Head of caudate nucleus (tissue), 42 donors: ENCODE results near the gene PTPRF.

ENCODE experiments used
- DNase-seq, 42 donors: peaks; one replicate each; pipeline versions ENCODE4 v3.0.0 to v3.0.0-alpha.2; 2020 to 2021; ENCODE audit warnings: mixed read lengths in 7 of 42
- intact Hi-C: fragments of 100-400 bp; cut with DNase I; formaldehyde crosslinking; loops from one replicate; pipeline ENCODE4 v1.15.0; 2022

The PTPRF gene

DNA sequence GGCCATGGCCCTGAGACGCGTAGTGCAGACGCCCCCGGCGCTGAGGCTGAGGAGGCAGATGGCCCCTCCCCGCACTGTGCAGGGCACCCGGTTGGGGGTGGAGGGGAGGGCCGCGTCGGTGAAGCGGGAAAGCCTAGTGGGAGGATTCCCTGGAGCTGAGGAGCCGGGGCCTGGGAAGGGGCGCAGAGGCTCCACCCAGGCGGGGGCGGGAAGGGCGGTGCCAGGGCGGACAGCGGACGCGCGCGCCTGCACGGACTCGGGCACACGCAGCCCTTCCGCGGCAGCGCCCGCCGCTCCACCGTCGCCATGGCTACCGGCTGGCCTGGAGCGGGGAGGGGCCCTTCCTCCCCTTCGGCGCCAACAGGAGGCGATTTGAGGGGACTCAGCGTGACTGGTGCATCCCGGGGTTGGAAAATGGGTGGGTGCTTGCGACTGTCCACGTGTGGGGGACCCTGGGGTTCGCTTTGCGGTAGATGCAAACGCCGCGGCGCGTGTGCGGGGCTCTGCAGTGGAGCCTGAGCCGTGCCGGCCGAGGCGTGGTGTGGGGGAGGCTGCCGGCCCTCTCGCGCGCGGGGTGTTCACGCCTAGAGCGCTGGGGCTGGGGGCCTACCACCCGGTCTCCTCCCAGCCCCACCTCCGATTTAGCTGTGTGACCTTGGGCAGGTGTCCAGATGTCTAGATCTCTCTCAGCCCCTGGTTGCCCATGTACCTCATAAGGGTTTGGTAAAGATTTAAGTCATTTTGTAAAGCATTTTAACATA is 35.1 kb downstream of the PTPRF start:
- peak in 40 of 42 donors; percentile 38 to 85 (median 72) for DNase-seq
- intact Hi-C loops, result no loop called here

DNA sequence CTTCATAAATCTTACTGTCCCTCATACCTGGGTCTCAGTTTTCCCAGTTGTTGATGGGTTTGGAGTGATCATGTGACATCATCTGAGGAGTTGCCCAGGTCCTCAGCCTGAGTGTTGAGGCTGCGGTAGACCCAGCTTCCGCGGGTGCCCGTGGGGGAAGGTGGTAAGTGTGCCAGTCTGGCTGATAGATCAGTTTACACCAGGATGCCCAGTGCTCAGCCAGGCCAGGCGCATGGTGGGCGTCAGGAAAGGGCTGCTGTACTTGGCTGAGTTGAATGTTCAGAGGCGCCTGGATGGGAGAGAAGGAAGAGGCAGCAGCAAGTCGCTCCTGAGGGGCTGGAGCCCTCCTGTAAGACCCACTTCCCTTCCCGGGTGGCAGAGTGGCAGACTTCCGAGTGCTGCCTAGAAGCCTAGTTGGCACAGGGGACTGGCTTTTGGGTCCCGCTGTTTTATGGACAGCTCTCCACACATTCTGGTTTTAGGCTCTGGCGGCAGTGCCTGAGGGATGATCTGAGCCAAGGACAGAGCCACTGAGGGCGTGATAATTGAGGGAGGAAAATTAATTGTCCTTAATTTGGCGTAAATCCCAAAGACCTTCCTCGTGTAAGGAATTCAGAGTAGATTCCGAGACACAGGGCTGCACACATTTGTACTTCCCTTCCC is 35.8 kb downstream of the PTPRF start:
- intact Hi-C loops, result no loop called here
- peak in 1 of 42 donors; percentile 38 for DNase-seq

- intact Hi-C loops, result no loop called here
- DNase-seq, result no peak
Measured at GRCh38 chr1:43569175-43569574, 38.5 kb downstream of the PTPRF start.

DNA sequence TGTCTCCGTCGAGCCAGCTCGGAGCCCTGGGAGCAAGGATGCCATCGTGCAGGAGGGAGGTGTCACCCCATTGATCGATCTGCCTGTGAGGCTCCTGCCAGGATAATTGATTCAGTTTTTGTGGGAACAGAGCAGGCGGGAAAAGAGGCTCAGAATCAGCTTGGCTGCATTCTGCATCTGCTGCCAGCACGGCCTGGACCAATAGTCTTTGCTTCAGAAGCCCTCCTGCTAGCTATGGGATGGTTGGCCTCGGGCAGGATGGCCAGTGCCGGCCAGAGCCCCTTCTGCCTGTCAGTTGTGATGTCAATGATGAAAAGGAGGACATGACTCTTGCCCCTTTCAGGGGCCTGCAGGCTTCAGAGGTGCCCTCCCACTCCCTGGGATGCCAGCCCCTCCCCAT is 39.6 kb downstream of the PTPRF start:
- intact Hi-C loops, result no loop called here
- peak in 1 of 42 donors; percentile 32 for DNase-seq

DNA sequence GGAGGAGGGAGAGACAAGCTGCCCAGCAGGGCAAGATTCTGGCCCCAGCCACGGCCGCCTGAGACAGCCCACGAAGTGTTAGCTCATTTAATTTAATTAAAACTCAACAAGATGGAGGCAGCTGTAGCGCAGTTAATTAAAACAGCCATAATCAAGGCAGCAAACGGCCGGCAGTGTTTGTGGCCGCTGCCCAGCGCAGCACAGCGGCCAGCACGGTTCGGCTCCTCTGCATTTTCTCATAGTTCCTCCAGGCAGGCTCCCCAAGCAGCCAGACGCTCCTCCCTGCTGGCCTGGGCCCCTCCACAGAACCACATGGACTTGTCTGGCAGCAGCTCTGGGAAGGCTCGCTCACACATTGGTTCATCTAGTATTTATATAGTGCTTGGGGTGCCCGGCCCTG is 40.0 kb downstream of the PTPRF start:
- DNase-seq, result peak in 6 of 42 donors; percentile 49 to 62 (median 56)
- intact Hi-C loops, result no loop called here

GRCh38 chr1:43572084-43572483 is 41.4 kb downstream of the PTPRF start:
- intact Hi-C loops, result no loop called here
- DNase-seq, result no peak

- no peak for DNase-seq
- intact Hi-C loops, result no loop called here
Measured at GRCh38 chr1:43572538-43572937, 41.9 kb downstream of the PTPRF start.

DNA sequence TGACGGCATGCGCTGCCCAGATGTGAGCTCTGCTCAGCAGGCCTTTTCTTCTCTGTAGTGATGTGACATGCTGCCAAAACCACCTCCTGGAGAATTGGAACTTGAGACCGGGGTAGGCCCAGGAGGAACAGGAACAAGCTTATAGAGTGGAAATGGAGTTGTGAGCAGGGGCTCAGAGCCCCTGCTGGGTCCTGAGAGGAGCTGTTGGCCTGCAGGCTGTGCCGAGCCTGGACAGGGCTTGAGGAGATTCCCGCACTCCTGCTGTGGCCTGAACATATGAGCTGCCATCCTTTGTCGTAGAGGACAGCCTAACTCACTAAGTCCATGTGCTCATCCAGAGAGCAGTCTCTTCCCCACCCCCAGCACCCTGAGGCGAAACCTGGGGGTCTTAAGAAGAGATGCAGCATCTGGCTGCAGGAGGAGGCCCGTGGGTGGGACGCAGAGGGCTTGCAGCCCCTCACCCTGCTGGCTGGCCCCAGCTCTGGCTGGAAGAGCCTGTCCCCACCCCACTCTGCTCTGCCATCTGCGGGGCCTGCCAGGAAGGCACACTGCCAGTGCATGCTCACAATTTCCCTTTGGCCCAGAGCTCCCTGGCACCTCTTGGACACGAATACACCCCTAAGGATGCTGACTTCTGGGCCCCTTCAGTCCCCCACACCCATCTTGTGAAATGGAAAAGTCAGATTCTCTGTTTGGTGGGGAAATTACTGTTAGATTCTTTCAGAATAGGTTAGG is 42.5 kb downstream of the PTPRF start:
- DNase-seq, result peak in 38 of 42 donors; percentile 35 to 83 (median 63)
- intact Hi-C loops, result no loop called here

- DNase-seq, result no peak
- intact Hi-C loops, result no loop called here
Measured at GRCh38 chr1:43576521-43576920, 45.8 kb downstream of the PTPRF start.

GRCh38 chr1:43577655-43578542 is 47.2 kb downstream of the PTPRF start:
- no peak for DNase-seq
- intact Hi-C loops, result no loop called here

- DNase-seq, result no peak
- intact Hi-C loops, result no loop called here
Measured at GRCh38 chr1:43580039-43580438, 49.4 kb downstream of the PTPRF start.

- peak in 40 of 42 donors; percentile 30 to 91 (median 64) for DNase-seq
- intact Hi-C loops, result no loop called here
Measured at GRCh38 chr1:43582162-43582566, 51.5 kb downstream of the PTPRF start.

DNA sequence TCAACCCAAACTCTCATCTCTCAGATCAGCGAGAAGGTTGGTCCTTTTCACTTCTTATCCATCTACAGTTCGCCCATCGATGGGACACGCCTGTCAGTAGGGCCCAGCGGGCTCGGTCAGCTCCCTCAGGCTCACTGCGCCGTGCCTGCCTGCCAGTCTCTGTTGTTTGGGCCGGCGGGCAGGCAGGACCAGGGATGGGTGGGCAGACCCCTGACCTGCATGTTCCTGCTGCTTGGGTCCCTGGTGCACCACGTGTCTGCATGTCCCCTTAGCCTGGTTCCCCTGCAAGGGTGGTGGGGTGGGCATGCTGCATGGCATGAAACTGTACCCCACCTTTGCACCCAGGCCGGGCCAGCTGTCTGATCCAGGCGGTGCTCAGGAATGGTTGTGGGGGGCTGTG is 52.4 kb downstream of the PTPRF start:
- no peak for DNase-seq
- intact Hi-C loops, result no loop called here

- no peak for DNase-seq
- intact Hi-C loops, result no loop called here
Measured at GRCh38 chr1:43584204-43584603, 53.5 kb downstream of the PTPRF start.

GRCh38 chr1:43585557-43585956 is 54.9 kb downstream of the PTPRF start:
- intact Hi-C loops, result no loop called here

DNA sequence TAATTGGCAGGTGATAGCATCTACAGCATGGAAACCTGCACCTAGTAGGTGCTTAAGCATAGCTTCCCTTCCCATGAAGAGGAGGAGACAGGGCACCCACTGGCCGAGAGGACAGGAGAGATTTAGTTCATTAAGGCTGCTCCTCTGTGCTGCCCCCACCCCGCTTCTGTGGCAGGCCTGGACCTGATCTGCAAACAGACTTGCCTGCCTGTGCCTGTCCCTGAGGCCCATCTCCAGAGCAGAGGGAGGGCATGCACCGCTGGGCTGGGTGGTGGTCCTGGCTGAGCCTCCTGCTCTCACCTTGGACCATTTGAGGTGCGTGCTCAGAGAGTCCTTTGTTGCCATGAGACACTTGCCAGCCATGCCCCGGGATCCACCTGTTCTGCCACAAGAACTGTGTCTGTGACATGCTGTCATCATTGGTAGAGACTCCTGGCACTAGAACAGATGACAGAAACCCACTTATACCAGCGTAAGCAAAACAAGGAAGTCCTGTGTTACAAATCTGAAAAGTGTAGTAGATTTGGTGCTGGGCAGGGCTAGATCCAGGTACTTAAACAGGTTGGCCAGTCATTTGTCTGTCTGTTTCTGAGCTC is 55.6 kb downstream of the PTPRF start:
- no peak for DNase-seq
- intact Hi-C loops, result no loop called here

More at GRCh38 chr1:43585557-43585956, 54.9 kb downstream of the PTPRF start:
- no peak for DNase-seq

GRCh38 chr1:43587001-43587400 is 56.3 kb downstream of the PTPRF start:
- intact Hi-C loops, result no loop called here
- DNase-seq, result no peak

- DNase-seq, result no peak
- intact Hi-C loops, result no loop called here
Measured at GRCh38 chr1:43587594-43587993, 56.9 kb downstream of the PTPRF start.

GRCh38 chr1:43588592-43588991 is 57.9 kb downstream of the PTPRF start:
- DNase-seq, result no peak
- intact Hi-C loops, result no loop called here
